IMR-90 (cell line): ENCODE data around the gene EFHC2.

Experiments used
- BHLHE40 ChIP-seq: fragments of 150-350 bp; IDR thresholded peaks from 2 replicates; pipeline ENCODE4 v1.6.1; 2016; ENCODE audit warnings: mild to moderate bottlenecking, low read depth, low read length
- CEBPB ChIP-seq: IDR thresholded peaks from 2 replicates; pipeline ENCODE4 v1.6.1; 2012; ENCODE audit warnings: low read depth, low read length, improper control_type of control experiment
- CHD1 ChIP-seq: IDR thresholded peaks from 2 replicates; pipeline ENCODE4 v1.6.1; 2012; ENCODE audit warnings: low read depth, low read length, improper control_type of control experiment
- CTCF ChIP-seq: conservative IDR thresholded peaks from 2 replicates; pipeline ENCODE4 v1.5.1; 2012; ENCODE audit warnings: mild to moderate bottlenecking, low read depth, low read length, improper control_type of control experiment
- ELK1 ChIP-seq: fragments of 150-350 bp; IDR thresholded peaks from 2 replicates; pipeline ENCODE4 v1.6.1; 2016; ENCODE audit warnings: low read depth, mild to moderate bottlenecking, low read length, moderate library complexity, borderline replicate concordance
- FOS ChIP-seq: fragments of 150-350 bp; IDR thresholded peaks from 2 replicates; pipeline ENCODE4 v1.6.1; 2016; ENCODE audit warnings: low read depth, low read length
- MAFK ChIP-seq: IDR thresholded peaks from 2 replicates; pipeline ENCODE4 v1.6.1; 2012; ENCODE audit warnings: low read depth, low read length, improper control_type of control experiment
- MAZ ChIP-seq: IDR thresholded peaks from 2 replicates; pipeline ENCODE4 v1.6.1; 2012; ENCODE audit warnings: low read depth, mild to moderate bottlenecking, low read length, improper control_type of control experiment, moderate library complexity, borderline replicate concordance
- MXI1 ChIP-seq: IDR thresholded peaks from 2 replicates; pipeline ENCODE4 v1.6.1; 2012; ENCODE audit warnings: low read depth, mild to moderate bottlenecking, low read length, moderate library complexity, borderline replicate concordance
- POLR2A ChIP-seq: IDR thresholded peaks from 2 replicates; pipeline ENCODE4 v1.6.1; 2012; ENCODE audit warnings: mild to moderate bottlenecking, low read depth, low read length
- RCOR1 ChIP-seq: IDR thresholded peaks from 2 replicates; pipeline ENCODE4 v1.6.1; 2012; ENCODE audit warnings: mild to moderate bottlenecking, low read length, improper control_type of control experiment; ENCODE audit not compliant: insufficient replicate concordance
- RFX5 ChIP-seq: IDR thresholded peaks from 2 replicates; pipeline ENCODE4 v1.8.0; 2012; ENCODE audit warnings: low read depth, mild to moderate bottlenecking, low read length, moderate library complexity
- SMC3 ChIP-seq: fragments of 150-350 bp; IDR thresholded peaks from 2 replicates; pipeline ENCODE4 v1.6.1; 2016; ENCODE audit warnings: low read depth, mild to moderate bottlenecking, antibody characterized with exemption, low read length, moderate library complexity
- USF2 ChIP-seq: fragments of 150-350 bp; IDR thresholded peaks from 2 replicates; pipeline ENCODE4 v1.6.1; 2017; ENCODE audit warnings: mild to moderate bottlenecking, antibody characterized with exemption, low read length, low read depth

- TF ChIP-seq MAZ (no peak), CTCF (no peak), USF2 (no peak), RFX5 (no peak), SMC3 (no peak), MAFK (no peak), CEBPB (no peak), POLR2A (no peak), FOS (no peak), BHLHE40 (no peak), ELK1 (no peak), RCOR1 (no peak), MXI1 (no peak), CHD1 (no peak)
These were observed 117.8 kb downstream of the EFHC2 start for GRCh38 chrX:44225667-44226066.
